Kidney (tissue), 14 donors: ENCODE measurements around the gene TMEM101. TPM values are rescaled to one million over a fixed set of nuclear protein-coding genes. Genes with fewer than 3 reads are reported as not detected.

Experiments
- DNase-seq, 5 donors: peaks; one replicate each; pipeline ENCODE4 v3.0.0-alpha.2; 2013 to 2020
- FAIRE-seq: peaks from 2 replicates; lab custom pipeline; 2012; peaks lifted over from hg19 to GRCh38; lab: Jason Lieb, UNC
- H3K27ac ChIP-seq, 2 donors: one replicate each; pipeline ENCODE4 v1.7.0; 2013; ENCODE audit warnings: low read depth in 2 of 2, low read length in 2 of 2, inconsistent platforms in 1 of 2
- H3K27me3 ChIP-seq: one replicate; pipeline ENCODE4 v1.7.1; 2013; ENCODE audit warnings: low read length, inconsistent platforms; ENCODE audit not compliant: control insufficient read depth, insufficient read depth
- H3K36me3 ChIP-seq, 3 donors: one replicate each; pipeline versions ENCODE4 v1.7.0 to v1.7.1; 2013; ENCODE audit warnings: low read length in 3 of 3, control low read depth in 1 of 3, inconsistent platforms in 1 of 3; ENCODE audit not compliant: insufficient read depth in 3 of 3, control insufficient read depth in 2 of 3
- H3K4me1 ChIP-seq, 3 donors: one replicate each; pipeline versions ENCODE4 v1.7.0 to v1.7.1; 2013; ENCODE audit warnings: low read length in 3 of 3, inconsistent platforms in 1 of 3, low read depth in 1 of 3; ENCODE audit not compliant: control insufficient read depth in 2 of 3, insufficient read depth in 2 of 3
- H3K4me3 ChIP-seq, 3 donors: one replicate each; pipeline versions ENCODE4 v1.7.0 to v1.8.1; 2013; ENCODE audit warnings: low read length in 3 of 3, control low read depth in 1 of 3, inconsistent platforms in 1 of 3
- H3K9ac ChIP-seq, 3 donors: one replicate each; pipeline versions ENCODE4 v1.7.0 to v1.7.1; 2013; ENCODE audit warnings: low read length in 3 of 3, control low read depth in 1 of 3, inconsistent platforms in 1 of 3
- H3K9me3 ChIP-seq, 3 donors: one replicate each; pipeline versions ENCODE4 v1.7.0 to v1.7.1; 2013; ENCODE audit warnings: low read length in 3 of 3, control low read depth in 1 of 3, inconsistent platforms in 1 of 3; ENCODE audit not compliant: control insufficient read depth in 2 of 3, insufficient read depth in 1 of 3
- CTCF ChIP-seq: IDR thresholded peaks from 3 replicates; pipeline ENCODE4 v1.5.1; 2012; ENCODE audit warnings: mild to moderate bottlenecking, moderate library complexity, borderline replicate concordance; ENCODE audit not compliant: insufficient read depth; ENCODE audit errors: extremely low read depth
- intact Hi-C: fragments of 100-400 bp; cut with DNase I; formaldehyde crosslinking; loops from one replicate; pipeline ENCODE4 v1.11.1; 2022
- polyA plus RNA-seq: library from polyadenylated mRNA; stranded (reverse); fragments of 350-450 nt; fragmentation: Illumina TruSeq; extraction: RNeasy Lipid Tissue Mini Kit (QIAGEN cat#74804); gene quantifications from one replicate; pipeline ENCODE4 v1.2.3, GENCODE V29; 2014; ENCODE audit warnings: low read depth, low replicate concordance; ENCODE audit not compliant: insufficient read depth
- total RNA-seq: library from RNA; stranded (reverse); fragmentation: NEBNext Ultra II Directional; extraction: Animal tissue kit (Norgen Biotek cat#: 25700); gene quantifications from one replicate; pipeline ENCODE4 v1.2.1, GENCODE V29; 2021
- donor health status: control.
- donor health status: control.
- donor health status: control.
- donor health status: control.
- donor health status: control.
- donor health status: DM: yes; HTN: yes; CAD: no.
- donor health status: Normal renal cell carcinoma (clear cell type).

TMEM101 gene
- total and polyA plus RNA-seq, 2 donors from 2014 or later = 31.2 to 111 TPM

- Histone ChIP-seq H3K9ac (no peak overlapping the region), H3K27ac (no peak overlapping the region), H3K27me3 (no peaks in the 10 kb centered on the region), H3K36me3 (peaks cover 2 to 18% (median 2%) of the 10 kb centered on the region in 3 donors), H3K4me1 (peaks cover 0 to 7% (median 4%) of the 10 kb centered on the region in 3 donors), H3K9me3 (no peaks in the 10 kb centered on the region), H3K4me3 (no peak overlapping the region)
- FAIRE-seq (no peak), DNase-seq (no peak)
- intact Hi-C loops = no loop called here
- TF ChIP-seq CTCF = no peak
These were observed 48.1 kb upstream of the TMEM101 start for GRCh38 chr17:44062871-44063270.

GRCh38 chr17:44061446-44061845, 46.7 kb upstream of the TMEM101 start:
- H3K9ac ChIP-seq = no peak overlapping the region
- H3K4me1 ChIP-seq = peaks cover 0 to 7% (median 4%) of the 10 kb centered on the region in 3 donors
- H3K27ac ChIP-seq = no peak overlapping the region
- no peaks in the 10 kb centered on the region for H3K27me3 ChIP-seq
- no peak overlapping the region for H3K4me3 ChIP-seq
- intact Hi-C loops = no loop called here
- DNase-seq (no peak), FAIRE-seq (no peak)
- H3K9me3 ChIP-seq = no peaks in the 10 kb centered on the region
- peaks cover 2 to 18% (median 2%) of the 10 kb centered on the region in 3 donors for H3K36me3 ChIP-seq
- no peak for TF ChIP-seq CTCF

- TF ChIP-seq CTCF = no peak
- Histone ChIP-seq H3K9me3 (no peaks in the 10 kb centered on the region), H3K4me3 (no peak overlapping the region), H3K36me3 (peaks cover 2 to 18% (median 2%) of the 10 kb centered on the region in 3 donors), H3K4me1 (peaks cover 0 to 2% (median 0%) of the 10 kb centered on the region in 3 donors), H3K27ac (no peak overlapping the region), H3K27me3 (no peaks in the 10 kb centered on the region), H3K9ac (no peak overlapping the region)
- intact Hi-C loops = no loop called here
- no peak for DNase-seq
- FAIRE-seq = no peak
These were observed 44.5 kb upstream of the TMEM101 start for GRCh38 chr17:44059101-44059892.
